H1 (cell line): ENCODE data around the gene KIAA0513.

Experiments used
- ATF2 ChIP-seq: IDR thresholded peaks from 2 replicates; pipeline ENCODE4 v1.6.1; 2012; ENCODE audit warnings: low read length, inconsistent platforms
- ATF3 ChIP-seq: IDR thresholded peaks from 2 replicates; pipeline ENCODE4 v1.6.1; 2011; ENCODE audit warnings: low read depth, mild to moderate bottlenecking, low read length; ENCODE audit not compliant: insufficient read depth
- CHD1 ChIP-seq: IDR thresholded peaks from 2 replicates; pipeline ENCODE4 v1.6.1; 2012; ENCODE audit warnings: low read depth, low read length, improper control_type of control experiment
- CTCF ChIP-seq, 3 experiments: IDR thresholded peaks; 1 replicate in 2 of 3; 2 replicates in 1 of 3; pipeline versions ENCODE4 v1.5.1 to v1.6.1; 2011; ENCODE audit warnings: low read length in 3 of 3, mild to moderate bottlenecking in 3 of 3, inconsistent platforms in 2 of 3, low read depth in 1 of 3, moderate library complexity in 1 of 3; ENCODE audit not compliant: insufficient read depth in 1 of 3; ENCODE audit errors: control extremely low read depth in 1 of 3
- POLR2A ChIP-seq, 2 experiments: IDR thresholded peaks; 1 replicate in 1 of 2; 2 replicates in 1 of 2; pipeline ENCODE4 v1.6.1; 2011; ENCODE audit warnings: low read depth in 2 of 2, low read length in 2 of 2, mild to moderate bottlenecking in 2 of 2; ENCODE audit errors: control extremely low read depth in 1 of 2
- RAD21 ChIP-seq, 2 experiments: IDR thresholded peaks in 1 of 2; conservative IDR thresholded peaks in 1 of 2; 2 replicates each; pipeline ENCODE4 v1.6.1; 2011; ENCODE audit warnings: low read depth in 2 of 2, low read length in 2 of 2, improper control_type of control experiment in 1 of 2, inconsistent platforms in 1 of 2, mild to moderate bottlenecking in 1 of 2, moderate library complexity in 1 of 2
- RXRA ChIP-seq: IDR thresholded peaks from 2 replicates; pipeline ENCODE4 v1.6.1; 2011; ENCODE audit warnings: low read depth, mild to moderate bottlenecking, low read length, moderate library complexity; ENCODE audit not compliant: insufficient read depth
- SRF ChIP-seq: IDR thresholded peaks from 2 replicates; pipeline ENCODE4 v1.6.1; 2011; ENCODE audit warnings: mild to moderate bottlenecking, low read depth, low read length, moderate library complexity
- TAF1 ChIP-seq: IDR thresholded peaks from 2 replicates; pipeline ENCODE4 v1.6.1; 2011; ENCODE audit warnings: mild to moderate bottlenecking, low read depth, low read length
- TEAD4 ChIP-seq: IDR thresholded peaks from 2 replicates; pipeline ENCODE4 v1.6.1; 2012; ENCODE audit warnings: low read depth, low read length, inconsistent platforms, mixed read lengths
- TF ChIP-seq, protein P1 (sequence below): IDR thresholded peaks from 2 replicates; pipeline ENCODE4 v1.6.1; 2011; ENCODE audit warnings: low read length, improper control_type of control experiment

GRCh38 chr16:84989749-84990620 is 37.6 kb upstream of the KIAA0513 start:
- TF ChIP-seq TAF1 (no peak), SRF (no peak), CTCF (IDR thresholded peaks at IDR 0.05; ENCODE audit: control extremely low read depth in 1 of 3, insufficient read depth in 1 of 3, low read depth in 1 of 3, low read length in 3 of 3) (no peak), RXRA (no peak), ATF3 (no peak), TEAD4 (no peak), RAD21 (IDR thresholded peaks at IDR 0.05 in 1 of 2, conservative IDR thresholded peaks at IDR 0.05 in 1 of 2; ENCODE audit: low read depth in 2 of 2, low read length in 2 of 2) (no peak), POLR2A (IDR thresholded peaks at IDR 0.05; ENCODE audit: control extremely low read depth in 1 of 2, low read depth in 2 of 2, low read length in 2 of 2) (no peak), CHD1 (no peak), ATF2 (no peak)
- TF ChIP-seq, protein P1, sequence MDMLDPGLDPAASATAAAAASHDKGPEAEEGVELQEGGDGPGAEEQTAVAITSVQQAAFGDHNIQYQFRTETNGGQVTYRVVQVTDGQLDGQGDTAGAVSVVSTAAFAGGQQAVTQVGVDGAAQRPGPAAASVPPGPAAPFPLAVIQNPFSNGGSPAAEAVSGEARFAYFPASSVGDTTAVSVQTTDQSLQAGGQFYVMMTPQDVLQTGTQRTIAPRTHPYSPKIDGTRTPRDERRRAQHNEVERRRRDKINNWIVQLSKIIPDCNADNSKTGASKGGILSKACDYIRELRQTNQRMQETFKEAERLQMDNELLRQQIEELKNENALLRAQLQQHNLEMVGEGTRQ = no peak
